GM19043 (cell line): ENCODE results near the gene HSD3B1.
"Not testable (repeated sequence)": the region's sequence is repeated elsewhere in the genome, so short reads cannot be mapped to it uniquely, and the experiment has no call there.

Source experiments
- ATAC-seq: cut with Tn5 transposase; IDR thresholded peaks from one replicate; pipeline ENCODE4 v1.9.1; 2021; ENCODE audit warnings: low read depth; ENCODE audit not compliant: unreplicated experiment

The HSD3B1 gene

DNA sequence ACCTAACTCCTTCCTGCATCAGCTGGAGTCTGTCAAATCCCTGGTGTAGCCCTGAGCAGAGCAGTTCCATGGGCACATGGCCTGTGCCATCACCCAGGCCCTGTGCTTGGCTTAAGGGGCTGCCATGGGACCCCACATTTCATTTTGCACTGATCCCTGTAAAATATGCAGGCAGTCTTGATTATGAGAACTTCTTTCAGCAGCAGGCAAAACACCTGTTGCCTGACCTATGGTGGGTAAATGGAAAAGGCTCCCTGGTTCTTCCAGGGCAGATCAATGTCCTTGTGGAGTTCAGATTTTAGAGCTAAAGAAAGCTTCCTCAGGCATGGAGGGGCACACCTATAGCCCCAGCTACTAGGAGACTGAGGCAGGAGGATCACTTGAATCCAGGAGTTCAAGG is 44.2 kb downstream of the HSD3B1 start:
- no peak for ATAC-seq

DNA sequence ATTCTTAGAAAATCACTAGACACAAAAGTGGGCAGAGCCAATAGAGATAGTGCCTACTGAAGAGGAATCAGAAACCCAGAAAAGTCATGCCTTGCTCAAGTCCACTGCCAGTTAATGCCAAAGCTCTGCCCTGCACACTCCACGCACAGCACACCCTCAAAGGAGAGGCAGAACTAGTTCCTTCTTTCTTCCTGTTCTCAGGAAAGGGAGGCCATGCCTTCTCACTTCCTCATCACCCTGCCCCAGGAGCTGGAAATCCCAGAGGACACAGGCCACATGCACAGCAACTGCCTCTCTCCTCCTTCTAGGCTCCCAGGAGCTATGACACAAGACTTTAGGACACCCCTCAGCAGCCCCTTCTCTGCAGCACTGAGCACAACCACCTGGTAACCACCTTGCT is 45.6 kb downstream of the HSD3B1 start:
- not testable (repeated sequence) for ATAC-seq

DNA sequence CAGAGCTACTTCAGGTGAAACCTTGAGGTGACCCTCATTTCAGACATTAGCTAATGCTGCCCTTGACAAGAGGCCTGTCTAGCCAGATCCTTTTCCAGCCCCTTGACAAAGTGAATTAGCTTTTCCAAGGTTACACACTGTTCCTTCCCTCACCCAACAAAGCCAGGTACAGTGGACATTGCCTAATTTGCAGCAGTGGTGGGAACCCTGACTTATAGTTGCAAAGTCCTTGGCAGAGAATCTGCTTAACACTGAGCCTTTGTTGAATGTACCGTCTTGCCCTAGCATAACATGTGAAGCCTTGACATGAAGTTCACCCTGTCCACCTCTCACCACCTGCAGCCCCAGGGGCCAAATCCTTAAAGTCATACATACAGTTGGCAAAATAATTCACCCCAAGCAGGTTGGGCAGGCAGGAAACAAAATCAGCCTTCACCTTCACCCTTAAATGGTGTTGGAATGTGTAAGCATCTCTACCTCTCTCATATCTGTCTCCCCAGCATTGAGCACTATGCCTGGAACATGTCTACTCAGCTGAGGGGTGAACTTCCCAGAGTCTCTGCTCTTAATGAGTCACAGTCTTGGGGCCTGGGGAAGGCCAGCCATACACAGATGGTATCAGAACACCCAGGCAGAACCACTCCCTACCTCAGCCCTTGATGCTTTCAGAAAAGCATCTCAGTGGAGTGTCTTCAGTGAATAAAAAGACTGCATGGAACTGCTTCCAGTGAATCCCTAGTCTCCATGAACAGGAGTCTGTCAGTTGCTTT is 46.5 kb downstream of the HSD3B1 start:
- not testable (repeated sequence) for ATAC-seq

DNA sequence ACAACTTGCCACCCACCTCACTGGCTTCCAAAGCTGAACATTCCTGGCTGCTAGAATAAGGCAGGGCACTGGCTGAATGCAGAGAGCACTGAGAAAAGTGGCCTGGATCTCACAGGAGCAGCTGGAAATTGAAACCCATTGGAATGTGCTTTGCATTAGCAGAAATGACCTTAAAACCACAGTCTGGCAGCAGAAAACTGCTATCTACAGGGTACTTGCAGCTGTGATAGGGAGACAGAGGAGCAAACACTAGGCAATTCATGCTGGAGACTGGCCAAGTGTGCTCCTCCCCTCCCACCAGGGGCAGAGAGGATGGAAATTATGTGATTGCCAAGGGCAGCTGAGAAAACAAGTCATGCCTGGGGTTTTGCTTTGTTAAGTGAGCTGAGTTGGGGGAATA is 47.2 kb downstream of the HSD3B1 start:
- no peak for ATAC-seq

DNA sequence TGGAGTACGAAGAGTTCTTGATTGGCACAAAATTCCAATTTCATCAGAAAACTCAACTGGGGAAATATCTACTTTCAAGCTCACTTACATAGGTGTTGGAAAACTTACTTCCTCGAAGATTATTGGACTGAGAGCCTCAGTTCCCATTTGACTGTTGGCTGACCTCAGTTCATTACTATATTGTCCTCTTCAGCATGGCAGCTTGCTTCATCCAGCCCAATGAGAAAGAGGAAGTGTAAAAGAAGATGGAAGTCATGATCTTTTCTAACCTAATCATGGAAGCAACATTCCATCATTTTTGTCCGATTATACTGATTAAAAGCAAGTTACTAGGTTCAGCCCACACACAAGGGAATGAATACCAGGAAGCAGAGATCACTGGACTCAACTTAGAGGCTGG is 49.4 kb downstream of the HSD3B1 start:
- ATAC-seq: no peak

DNA sequence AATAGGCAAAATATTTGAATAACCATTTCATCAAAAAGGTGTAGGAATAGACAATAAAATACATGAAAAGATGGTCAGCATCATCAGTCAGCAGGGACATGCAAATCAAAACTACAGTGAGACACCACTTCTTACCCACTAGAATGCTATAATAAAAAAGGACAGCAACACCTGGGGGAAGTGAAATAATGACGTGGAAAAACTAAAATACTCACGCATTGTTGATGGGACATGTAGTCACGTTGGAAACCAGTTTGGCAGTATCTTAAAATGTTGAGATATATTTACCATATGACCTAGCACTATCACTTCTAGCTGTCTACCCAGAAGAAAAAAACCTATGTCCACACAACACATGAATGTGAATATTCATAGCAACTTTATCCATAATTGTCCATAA is 53.4 kb downstream of the HSD3B1 start:
- ATAC-seq: not testable (repeated sequence)

DNA sequence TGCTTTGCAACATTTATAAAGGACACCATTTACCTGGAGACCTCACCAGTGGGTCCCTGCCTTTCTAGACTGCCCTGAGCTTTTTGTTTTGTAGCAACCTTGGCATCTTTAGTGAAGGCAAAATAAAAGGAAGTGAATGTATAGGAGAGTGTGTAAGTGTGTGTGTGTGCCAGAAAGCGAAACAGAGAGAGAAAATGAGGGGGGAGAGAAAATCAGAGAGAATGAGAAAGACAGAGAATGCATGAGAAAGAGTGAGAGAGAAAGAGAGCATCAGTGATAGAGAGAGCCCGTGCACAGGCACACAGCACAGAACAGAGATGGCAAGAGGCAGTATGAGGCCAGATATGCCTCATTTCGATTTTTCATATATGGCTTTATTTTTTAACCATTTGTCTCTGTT is 57.5 kb downstream of the HSD3B1 start:
- ATAC-seq: no peak
